Measurements from ENCODE around the gene RASAL2.
"Not testable (repeated sequence)": the region's sequence is repeated elsewhere in the genome, so short reads cannot be mapped to it uniquely, and the experiment has no call there.

The RASAL2 gene

GRCh38 chr1:178502856-178503255 lies 409.0 kb downstream of the RASAL2 start:
- Histone ChIP-seq H3K4me3 (no peak overlapping the region), H3K27ac (no peak overlapping the region), H3K36me3 (ENCODE audit: insufficient read depth, low read length) (no peaks in the 10 kb centered on the region), H3K9me3 (ENCODE audit: low read depth, low read length) (no peaks in the 10 kb centered on the region), H3K9ac (ENCODE audit: insufficient read length) (no peak overlapping the region)
- TF ChIP-seq POLR2AphosphoS5 (IDR thresholded peaks at IDR 0.05; ENCODE audit: borderline replicate concordance, low read depth, low read length) (no peak), EZH2 (IDR thresholded peaks at IDR 0.05) (no peak), FOXP2 (optimal IDR thresholded peaks at IDR 0.05; ENCODE audit: control extremely low read depth, extremely low read length, insufficient read depth) (no peak)
- DNase-seq (ENCODE audit: low read depth, low spot score): no peak

- DNase-seq (ENCODE audit: low read depth, low spot score); H3K27ac ChIP-seq; H3K9ac ChIP-seq (ENCODE audit: insufficient read length); H3K9me3 ChIP-seq (ENCODE audit: low read depth, low read length); H3K4me3 ChIP-seq; H3K36me3 ChIP-seq (ENCODE audit: insufficient read depth, low read length): not testable (repeated sequence)
These were observed 409.4 kb downstream of the RASAL2 start for GRCh38 chr1:178503316-178503715.

- Histone ChIP-seq H3K9ac (ENCODE audit: insufficient read length) (no peak overlapping the region), H3K9me3 (ENCODE audit: low read depth, low read length) (no peaks in the 10 kb centered on the region), H3K27ac (no peak overlapping the region), H3K36me3 (ENCODE audit: insufficient read depth, low read length) (no peaks in the 10 kb centered on the region), H3K4me3 (no peak overlapping the region)
- TF ChIP-seq POLR2AphosphoS5 (IDR thresholded peaks at IDR 0.05; ENCODE audit: borderline replicate concordance, low read depth, low read length) (no peak), EZH2 (IDR thresholded peaks at IDR 0.05) (no peak), FOXP2 (optimal IDR thresholded peaks at IDR 0.05; ENCODE audit: control extremely low read depth, extremely low read length, insufficient read depth) (no peak)
- DNase-seq (ENCODE audit: low read depth, low spot score): no peak
These were observed 409.9 kb downstream of the RASAL2 start for GRCh38 chr1:178503849-178504248.

GRCh38 chr1:178504286-178504685 lies 410.4 kb downstream of the RASAL2 start:
- H3K4me3 ChIP-seq: no peak overlapping the region
- DNase-seq (ENCODE audit: low read depth, low spot score): no peak
- TF ChIP-seq POLR2AphosphoS5 (IDR thresholded peaks at IDR 0.05; ENCODE audit: borderline replicate concordance, low read depth, low read length) (no peak), EZH2 (IDR thresholded peaks at IDR 0.05) (no peak), FOXP2 (optimal IDR thresholded peaks at IDR 0.05; ENCODE audit: control extremely low read depth, extremely low read length, insufficient read depth) (no peak)
- no peak overlapping the region for H3K9ac ChIP-seq (ENCODE audit: insufficient read length)
- H3K9me3 ChIP-seq (ENCODE audit: low read depth, low read length): no peaks in the 10 kb centered on the region
- no peak overlapping the region for H3K27ac ChIP-seq
- H3K36me3 ChIP-seq (ENCODE audit: insufficient read depth, low read length): no peaks in the 10 kb centered on the region

- H3K27ac ChIP-seq: no peak overlapping the region
- TF ChIP-seq POLR2AphosphoS5 (IDR thresholded peaks at IDR 0.05; ENCODE audit: borderline replicate concordance, low read depth, low read length): no peak
- no peak for TF ChIP-seq EZH2 (IDR thresholded peaks at IDR 0.05)
- no peak for TF ChIP-seq FOXP2 (optimal IDR thresholded peaks at IDR 0.05; ENCODE audit: control extremely low read depth, extremely low read length, insufficient read depth)
- H3K9me3 ChIP-seq (ENCODE audit: low read depth, low read length): no peaks in the 10 kb centered on the region
- DNase-seq (ENCODE audit: low read depth, low spot score): no peak
- H3K36me3 ChIP-seq (ENCODE audit: insufficient read depth, low read length): no peaks in the 10 kb centered on the region
- H3K9ac ChIP-seq (ENCODE audit: insufficient read length): no peak overlapping the region
- no peak overlapping the region for H3K4me3 ChIP-seq
These were observed 412.3 kb downstream of the RASAL2 start for GRCh38 chr1:178506177-178506576.

GRCh38 chr1:178506669-178507068 lies 412.8 kb downstream of the RASAL2 start:
- H3K27ac ChIP-seq: no peak overlapping the region

GRCh38 chr1:178509414-178510007 lies 415.6 kb downstream of the RASAL2 start:
- Histone ChIP-seq H3K4me3 (no peak overlapping the region), H3K9ac (ENCODE audit: insufficient read length) (no peak overlapping the region), H3K27ac (no peak overlapping the region), H3K9me3 (ENCODE audit: low read depth, low read length) (no peaks in the 10 kb centered on the region), H3K36me3 (ENCODE audit: insufficient read depth, low read length) (no peaks in the 10 kb centered on the region)
- DNase-seq (ENCODE audit: low read depth, low spot score): no peak
- TF ChIP-seq POLR2AphosphoS5 (IDR thresholded peaks at IDR 0.05; ENCODE audit: borderline replicate concordance, low read depth, low read length): no peak
- no peak for TF ChIP-seq EZH2 (IDR thresholded peaks at IDR 0.05)
- TF ChIP-seq FOXP2 (optimal IDR thresholded peaks at IDR 0.05; ENCODE audit: control extremely low read depth, extremely low read length, insufficient read depth): no peak

More at GRCh38 chr1:178506669-178507068, 412.8 kb downstream of the RASAL2 start:
- Histone ChIP-seq H3K9me3 (ENCODE audit: low read depth, low read length) (no peaks in the 10 kb centered on the region), H3K36me3 (ENCODE audit: insufficient read depth, low read length) (no peaks in the 10 kb centered on the region), H3K9ac (ENCODE audit: insufficient read length) (no peak overlapping the region), H3K4me3 (no peak overlapping the region)
- no peak for TF ChIP-seq POLR2AphosphoS5 (IDR thresholded peaks at IDR 0.05; ENCODE audit: borderline replicate concordance, low read depth, low read length)
- no peak for TF ChIP-seq EZH2 (IDR thresholded peaks at IDR 0.05)
- TF ChIP-seq FOXP2 (optimal IDR thresholded peaks at IDR 0.05; ENCODE audit: control extremely low read depth, extremely low read length, insufficient read depth): no peak
- DNase-seq (ENCODE audit: low read depth, low spot score): no peak

- Histone ChIP-seq H3K9me3 (ENCODE audit: low read depth, low read length) (no peaks in the 10 kb centered on the region), H3K36me3 (ENCODE audit: insufficient read depth, low read length) (no peaks in the 10 kb centered on the region), H3K4me3 (no peak overlapping the region), H3K27ac (no peak overlapping the region), H3K9ac (ENCODE audit: insufficient read length) (no peak overlapping the region)
- TF ChIP-seq EZH2 (IDR thresholded peaks at IDR 0.05) (no peak), FOXP2 (optimal IDR thresholded peaks at IDR 0.05; ENCODE audit: control extremely low read depth, extremely low read length, insufficient read depth) (no peak), POLR2AphosphoS5 (IDR thresholded peaks at IDR 0.05; ENCODE audit: borderline replicate concordance, low read depth, low read length) (no peak)
- DNase-seq (ENCODE audit: low read depth, low spot score): no peak
These were observed 416.3 kb downstream of the RASAL2 start for GRCh38 chr1:178510155-178510554.
